Measurements from ENCODE around the gene COL25A1. TPM values are rescaled to one million over a fixed set of nuclear protein-coding genes. Genes with fewer than 3 reads are reported as not detected.
"Not testable (repeated sequence)": the region's sequence is repeated elsewhere in the genome, so short reads cannot be mapped to it uniquely, and the experiment has no call there.

Gene COL25A1
- total and polyA plus RNA-seq, 4 donors, result 0.61 to 4.4 (median 2.1) TPM

DNA sequence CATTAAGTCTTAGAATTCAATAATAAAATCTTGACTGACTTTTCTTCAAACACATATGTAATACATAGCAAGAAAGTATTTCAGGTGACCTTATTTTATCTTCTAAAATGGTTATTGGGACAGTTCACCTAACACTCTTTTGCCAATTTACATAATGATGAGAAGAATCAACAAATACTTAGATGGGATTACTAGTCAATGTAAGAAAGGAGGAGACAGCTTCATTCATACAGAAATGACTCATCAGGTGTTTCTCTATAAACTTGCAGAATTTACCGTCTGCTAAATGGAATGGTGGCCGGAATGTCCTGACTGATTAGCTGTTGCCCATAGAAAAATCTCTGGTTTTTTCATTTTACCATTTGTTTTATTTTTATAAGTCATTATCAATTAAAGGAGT is 424.6 kb downstream of the COL25A1 start (continued):
- no peak for TF ChIP-seq RAD21 (IDR thresholded peaks at IDR 0.05)
- TF ChIP-seq, protein P1, sequence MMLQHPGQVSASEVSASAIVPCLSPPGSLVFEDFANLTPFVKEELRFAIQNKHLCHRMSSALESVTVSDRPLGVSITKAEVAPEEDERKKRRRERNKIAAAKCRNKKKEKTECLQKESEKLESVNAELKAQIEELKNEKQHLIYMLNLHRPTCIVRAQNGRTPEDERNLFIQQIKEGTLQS (IDR thresholded peaks at IDR 0.05), result no peak
- no peak for TF ChIP-seq HNF4A (conservative IDR thresholded peaks at IDR 0.05)
- TF ChIP-seq JUND (IDR thresholded peaks at IDR 0.05), result no peak

DNA sequence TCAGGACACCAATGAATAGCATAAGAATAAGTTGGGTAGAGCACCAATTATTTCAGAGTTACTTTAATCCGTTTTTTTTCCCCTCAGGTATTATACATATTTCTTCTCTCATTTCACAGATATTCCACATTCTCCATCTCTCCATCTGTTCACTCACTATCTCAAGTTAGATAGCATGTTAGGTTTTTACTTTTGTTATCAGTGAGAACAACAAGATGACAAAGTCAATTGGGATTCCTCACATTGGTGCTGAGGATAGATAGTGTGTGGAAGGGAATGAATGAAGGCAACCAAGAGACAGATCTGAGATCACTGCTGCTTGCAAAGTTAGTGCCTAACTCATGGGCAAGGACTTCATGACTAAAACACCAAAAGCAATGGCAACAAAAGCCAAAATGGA is 427.7 kb downstream of the COL25A1 start:
- no peak overlapping the region for H3K27ac ChIP-seq (ENCODE audit: low read depth in 1 of 2, low read length in 2 of 2)
- no peaks in the 10 kb centered on the region for H3K4me1 ChIP-seq (ENCODE audit: control insufficient read depth in 4 of 4, insufficient read depth in 4 of 4, low read length in 3 of 4)
- TF ChIP-seq SP1 (IDR thresholded peaks at IDR 0.05) (no peak), RAD21 (IDR thresholded peaks at IDR 0.05) (no peak), JUND (IDR thresholded peaks at IDR 0.05) (no peak), EGR1 (IDR thresholded peaks at IDR 0.05; ENCODE audit: low read depth in 2 of 2) (no peak), HNF4A (conservative IDR thresholded peaks at IDR 0.05) (no peak), HNF4G (IDR thresholded peaks at IDR 0.05) (no peak), FOXA1 (IDR thresholded peaks at IDR 0.05) (no peak), TAF1 (conservative IDR thresholded peaks at IDR 0.05) (no peak), ZBTB33 (IDR thresholded peaks at IDR 0.05) (no peak), REST (IDR thresholded peaks at IDR 0.05) (no peak), GABPA (IDR thresholded peaks at IDR 0.05 in 1 of 2, conservative IDR thresholded peaks at IDR 0.05 in 1 of 2) (no peak), YY1 (IDR thresholded peaks at IDR 0.05) (no peak)
- TF ChIP-seq, protein P1 (IDR thresholded peaks at IDR 0.05), result no peak
- TF ChIP-seq, protein P2, sequence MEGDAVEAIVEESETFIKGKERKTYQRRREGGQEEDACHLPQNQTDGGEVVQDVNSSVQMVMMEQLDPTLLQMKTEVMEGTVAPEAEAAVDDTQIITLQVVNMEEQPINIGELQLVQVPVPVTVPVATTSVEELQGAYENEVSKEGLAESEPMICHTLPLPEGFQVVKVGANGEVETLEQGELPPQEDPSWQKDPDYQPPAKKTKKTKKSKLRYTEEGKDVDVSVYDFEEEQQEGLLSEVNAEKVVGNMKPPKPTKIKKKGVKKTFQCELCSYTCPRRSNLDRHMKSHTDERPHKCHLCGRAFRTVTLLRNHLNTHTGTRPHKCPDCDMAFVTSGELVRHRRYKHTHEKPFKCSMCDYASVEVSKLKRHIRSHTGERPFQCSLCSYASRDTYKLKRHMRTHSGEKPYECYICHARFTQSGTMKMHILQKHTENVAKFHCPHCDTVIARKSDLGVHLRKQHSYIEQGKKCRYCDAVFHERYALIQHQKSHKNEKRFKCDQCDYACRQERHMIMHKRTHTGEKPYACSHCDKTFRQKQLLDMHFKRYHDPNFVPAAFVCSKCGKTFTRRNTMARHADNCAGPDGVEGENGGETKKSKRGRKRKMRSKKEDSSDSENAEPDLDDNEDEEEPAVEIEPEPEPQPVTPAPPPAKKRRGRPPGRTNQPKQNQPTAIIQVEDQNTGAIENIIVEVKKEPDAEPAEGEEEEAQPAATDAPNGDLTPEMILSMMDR (IDR thresholded peaks at IDR 0.05; ENCODE audit: low read depth, low read length, missing input control), result no peak
- H3K36me3 ChIP-seq (ENCODE audit: control insufficient read depth in 4 of 4, insufficient read depth in 3 of 4, low read depth in 1 of 4, low read length in 3 of 4), result no peaks in the 10 kb centered on the region
- H3K27me3 ChIP-seq (ENCODE audit: control insufficient read depth in 4 of 4, insufficient read depth in 4 of 4, low read length in 3 of 4), result no peaks in the 10 kb centered on the region
- no peak overlapping the region for H3K4me3 ChIP-seq (ENCODE audit: low read depth in 1 of 3, low read length in 3 of 3)
- H3K9me3 ChIP-seq (ENCODE audit: control insufficient read depth in 4 of 4, low read length in 3 of 4), result no peaks in the 10 kb centered on the region
- 50% methylated on average over 1 of the region's 1 CpG for WGBS
- DNase-seq (ENCODE audit: low spot score), result no peak
- H3K9ac ChIP-seq (ENCODE audit: low read depth in 1 of 2, low read length in 2 of 2), result no peak overlapping the region

DNA sequence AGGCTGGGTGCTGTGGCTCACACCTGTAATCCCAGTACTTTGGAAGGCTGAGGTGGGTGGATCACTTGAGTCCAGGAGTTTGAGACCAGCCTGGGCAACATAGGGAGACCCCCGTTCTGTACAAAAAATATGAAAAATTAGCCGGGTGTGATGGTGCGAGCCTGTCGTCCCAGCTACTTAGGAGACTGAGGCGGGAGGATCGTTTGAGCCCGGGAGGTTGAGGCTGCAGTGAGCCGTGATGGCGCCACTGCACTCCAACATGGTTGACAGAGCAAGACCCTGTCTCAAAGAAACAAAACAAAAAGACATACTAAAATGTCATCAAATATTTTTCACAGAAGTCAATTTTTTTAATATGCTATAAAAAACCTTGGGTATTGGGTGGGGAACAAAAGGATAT is 432.5 kb downstream of the COL25A1 start:
- H3K4me1 ChIP-seq (ENCODE audit: control insufficient read depth in 4 of 4, insufficient read depth in 4 of 4, low read length in 3 of 4); H3K9me3 ChIP-seq (ENCODE audit: control insufficient read depth in 4 of 4, low read length in 3 of 4); H3K36me3 ChIP-seq (ENCODE audit: control insufficient read depth in 4 of 4, insufficient read depth in 3 of 4, low read depth in 1 of 4, low read length in 3 of 4); H3K9ac ChIP-seq (ENCODE audit: low read depth in 1 of 2, low read length in 2 of 2); H3K27me3 ChIP-seq (ENCODE audit: control insufficient read depth in 4 of 4, insufficient read depth in 4 of 4, low read length in 3 of 4); H3K4me3 ChIP-seq (ENCODE audit: low read depth in 1 of 3, low read length in 3 of 3); H3K27ac ChIP-seq (ENCODE audit: low read depth in 1 of 2, low read length in 2 of 2); DNase-seq (ENCODE audit: low spot score): not testable (repeated sequence)
- 93% methylated on average over 9 of the region's 9 CpGs for WGBS
